Measurements from ENCODE around the gene CSF3R. TPM values are rescaled to one million over a fixed set of nuclear protein-coding genes. Genes with fewer than 3 reads are reported as not detected.

The CSF3R gene
- 100 to 1,000 TPM in 1 of 4 donors, 10 to 100 TPM in 3; 18.9 to 258 (median 41.8) TPM for total RNA-seq

DNA sequence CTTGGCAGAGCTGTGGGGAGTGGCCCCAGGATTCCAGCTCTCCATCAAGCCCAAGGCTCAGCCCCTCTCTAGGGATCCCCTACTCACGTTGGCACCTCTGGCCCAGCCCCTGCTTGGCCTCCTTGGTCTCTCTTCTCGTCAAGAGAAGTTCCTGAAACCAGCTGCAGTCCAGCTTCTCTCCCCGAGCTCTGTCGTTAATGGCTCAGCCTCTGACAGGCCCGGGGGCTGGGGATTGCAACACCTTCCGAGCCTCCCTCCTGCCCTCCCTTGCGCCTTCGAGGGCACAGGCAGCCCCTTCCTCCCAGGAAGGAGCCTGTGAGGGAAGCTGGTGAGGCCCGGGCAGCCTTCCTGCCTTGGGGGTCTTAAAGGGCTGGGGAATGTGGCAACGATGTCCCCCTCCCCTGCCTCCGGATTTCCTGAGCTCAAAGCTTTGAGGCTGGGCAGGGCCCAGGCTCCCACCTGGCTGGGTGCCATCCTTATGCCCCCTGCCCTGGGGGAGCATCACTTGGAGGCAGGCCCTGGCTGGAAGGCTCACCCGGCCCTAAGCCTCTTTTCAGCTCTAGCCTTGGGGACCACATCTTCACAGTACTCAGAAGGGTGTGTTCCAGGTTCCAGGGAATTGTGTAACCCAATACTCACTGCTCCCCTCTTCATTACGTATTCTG, at the start of gene CSF3R:
TSS of gene CSF3R (minus strand) at position 190 of the 665 bp plus-strand sequence. CDS start 3,417 bp downstream, outside the sequence.
- TF ChIP-seq, protein P1, sequence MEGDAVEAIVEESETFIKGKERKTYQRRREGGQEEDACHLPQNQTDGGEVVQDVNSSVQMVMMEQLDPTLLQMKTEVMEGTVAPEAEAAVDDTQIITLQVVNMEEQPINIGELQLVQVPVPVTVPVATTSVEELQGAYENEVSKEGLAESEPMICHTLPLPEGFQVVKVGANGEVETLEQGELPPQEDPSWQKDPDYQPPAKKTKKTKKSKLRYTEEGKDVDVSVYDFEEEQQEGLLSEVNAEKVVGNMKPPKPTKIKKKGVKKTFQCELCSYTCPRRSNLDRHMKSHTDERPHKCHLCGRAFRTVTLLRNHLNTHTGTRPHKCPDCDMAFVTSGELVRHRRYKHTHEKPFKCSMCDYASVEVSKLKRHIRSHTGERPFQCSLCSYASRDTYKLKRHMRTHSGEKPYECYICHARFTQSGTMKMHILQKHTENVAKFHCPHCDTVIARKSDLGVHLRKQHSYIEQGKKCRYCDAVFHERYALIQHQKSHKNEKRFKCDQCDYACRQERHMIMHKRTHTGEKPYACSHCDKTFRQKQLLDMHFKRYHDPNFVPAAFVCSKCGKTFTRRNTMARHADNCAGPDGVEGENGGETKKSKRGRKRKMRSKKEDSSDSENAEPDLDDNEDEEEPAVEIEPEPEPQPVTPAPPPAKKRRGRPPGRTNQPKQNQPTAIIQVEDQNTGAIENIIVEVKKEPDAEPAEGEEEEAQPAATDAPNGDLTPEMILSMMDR (IDR thresholded peaks at IDR 0.05) = no peak
- DNase-seq (ENCODE audit: low spot score) (no peak), ATAC-seq (ENCODE audit: low FRiP score) (no peak)

DNA sequence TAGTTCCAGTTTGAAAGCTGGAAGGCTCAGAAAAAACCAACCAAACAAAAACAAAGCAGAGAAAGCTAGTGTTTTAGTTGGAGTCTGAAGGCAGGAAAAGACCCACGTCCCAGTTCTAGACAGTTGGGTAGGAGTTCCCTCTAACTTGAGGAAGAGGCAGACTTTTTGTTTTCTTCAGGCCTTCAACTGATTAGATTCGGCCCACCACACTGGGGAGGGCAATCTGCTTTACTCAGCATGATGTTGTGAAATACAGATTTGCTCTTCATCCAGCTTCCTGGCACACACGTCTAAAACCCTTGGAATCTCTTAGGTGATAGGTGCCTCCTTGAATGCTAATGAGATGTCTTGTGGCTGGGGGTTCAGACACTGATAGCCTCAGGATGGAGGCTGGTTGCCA, 49.1 kb upstream of the CSF3R start:
- TF ChIP-seq, protein P1 (IDR thresholded peaks at IDR 0.05) = no peak
- ATAC-seq (ENCODE audit: low FRiP score) (no peak), DNase-seq (ENCODE audit: low spot score) (no peak)

DNA sequence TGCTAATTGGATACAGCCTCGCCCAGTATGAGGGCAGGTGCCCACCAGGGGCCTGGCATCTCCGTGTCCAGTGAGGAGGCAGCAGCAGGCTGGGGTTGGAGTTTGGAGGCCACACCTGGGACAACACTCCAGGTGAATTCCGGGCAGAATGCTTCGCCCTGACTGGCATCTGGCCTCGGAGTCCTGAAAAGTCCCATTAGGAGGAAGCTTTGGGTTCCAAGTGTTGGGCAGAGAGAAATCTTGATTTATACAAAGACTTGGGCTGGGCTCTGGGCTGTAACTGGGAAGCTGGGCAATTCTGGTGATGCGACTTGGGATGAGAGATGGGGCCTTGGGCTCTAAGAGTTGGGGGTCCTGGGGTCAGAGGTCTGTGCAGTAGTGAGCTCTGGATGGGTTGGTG, 48.1 kb upstream of the CSF3R start:
- TF ChIP-seq, protein P1 (IDR thresholded peaks at IDR 0.05) = no peak
- DNase-seq (ENCODE audit: low spot score) = no peak

DNA sequence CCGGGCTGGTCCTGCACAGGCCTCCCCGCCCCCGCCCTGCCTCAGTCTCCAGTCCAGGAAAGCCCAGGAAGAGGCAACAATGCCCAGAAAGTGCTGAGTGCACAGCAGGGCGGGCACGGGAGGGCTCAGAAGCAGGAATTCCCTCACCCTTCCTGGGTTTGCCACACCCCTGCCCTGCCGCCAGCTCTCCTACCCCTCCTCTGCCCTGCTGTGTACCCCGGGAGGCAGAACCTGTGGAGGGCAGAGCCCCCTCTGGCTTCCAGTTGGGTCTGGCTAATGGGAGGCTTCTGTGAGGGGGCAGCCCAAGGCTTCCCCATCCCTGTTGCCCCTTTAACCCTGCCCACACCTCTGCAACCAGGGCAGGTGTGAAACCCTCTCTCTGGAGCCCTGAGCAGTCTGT, 47.5 kb upstream of the CSF3R start:
- no peak for DNase-seq (ENCODE audit: low spot score)
- TF ChIP-seq, protein P1 (IDR thresholded peaks at IDR 0.05) = no peak
- ATAC-seq (ENCODE audit: low FRiP score) = no peak

More for the DNA sequence above, 48.1 kb upstream of the CSF3R start:
- no peak for ATAC-seq (ENCODE audit: low FRiP score)

DNA sequence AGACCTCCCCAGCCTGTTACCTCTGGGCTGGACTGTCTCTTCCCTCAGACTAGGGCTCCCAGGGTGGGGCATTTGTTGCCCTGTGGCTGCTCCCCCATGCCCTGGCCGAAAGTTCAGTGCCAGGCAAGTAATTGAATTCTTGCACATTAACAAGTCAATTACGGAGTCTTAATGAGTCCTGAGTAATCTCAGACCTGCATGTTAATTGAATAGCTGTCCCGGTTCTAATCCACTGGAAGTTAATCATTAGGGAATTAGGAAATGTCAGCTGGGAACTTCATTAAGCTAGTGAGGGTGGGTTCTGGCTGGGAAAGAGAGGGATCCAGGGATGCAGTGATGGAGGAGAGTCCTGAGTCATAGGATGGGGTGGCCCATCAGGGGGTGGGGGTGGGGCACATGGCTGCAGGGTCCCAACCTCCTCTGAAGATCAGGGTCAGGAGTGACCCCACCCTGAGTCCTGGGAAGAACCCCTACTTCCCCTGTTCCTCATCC, 47.1 kb upstream of the CSF3R start:
- DNase-seq (ENCODE audit: low spot score) (no peak), ATAC-seq (ENCODE audit: low FRiP score) (no peak)
- TF ChIP-seq, protein P1 (IDR thresholded peaks at IDR 0.05) = no peak

DNA sequence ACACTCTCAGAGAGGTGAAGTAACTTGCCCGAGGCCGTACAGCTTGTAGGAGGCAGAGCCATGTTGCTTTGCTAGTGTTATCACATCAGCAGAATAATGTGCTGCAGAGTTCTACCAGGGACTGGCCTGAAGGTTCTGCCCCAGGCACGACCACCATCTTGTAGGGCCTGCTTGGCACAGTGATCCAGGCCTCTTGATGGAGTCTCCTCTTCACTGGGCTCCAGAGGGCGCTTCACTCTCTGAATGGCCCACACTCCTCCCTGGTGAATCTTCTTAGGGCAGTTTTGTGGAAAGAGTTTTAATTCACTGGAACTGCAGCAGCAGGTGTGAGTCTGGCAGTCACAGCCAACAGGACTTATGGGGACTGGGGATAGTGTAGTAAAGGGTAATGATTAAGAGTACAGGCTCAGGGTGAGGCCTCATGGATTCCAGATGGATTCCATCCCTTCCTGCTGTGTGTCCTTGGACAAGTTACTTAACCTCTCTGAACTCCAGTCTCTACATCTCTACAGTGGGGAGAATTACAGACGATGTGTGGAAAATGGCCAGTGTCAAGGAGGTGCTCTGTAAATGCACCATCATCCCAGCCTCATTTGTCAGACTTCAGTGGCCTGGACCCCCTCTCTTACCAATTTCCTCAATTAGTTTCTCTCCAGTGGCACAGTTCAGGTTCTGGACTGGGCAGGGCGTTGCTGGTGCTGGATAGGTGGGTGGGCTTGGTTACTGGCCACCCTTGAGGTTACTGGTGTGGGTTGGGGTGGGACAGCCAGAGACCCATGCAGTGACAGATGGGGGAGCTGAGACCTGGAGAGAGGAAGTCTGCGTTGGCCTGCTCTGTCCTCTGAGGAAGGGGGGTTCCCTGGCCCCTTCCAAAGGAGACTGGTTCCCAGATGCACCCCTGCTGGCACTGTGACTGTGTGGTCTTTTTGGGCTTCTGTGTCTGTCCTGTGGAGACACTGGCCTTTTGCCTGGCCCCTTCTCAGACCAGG, 45.9 kb upstream of the CSF3R start:
- TF ChIP-seq, protein P1 (IDR thresholded peaks at IDR 0.05) = no peak
- ATAC-seq (ENCODE audit: low FRiP score) (no peak), DNase-seq (ENCODE audit: low spot score) (no peak)

All from omental fat pad (tissue), 4 donors.